Large intestine (tissue), 12 donors: ENCODE data around the gene ZNF385B. TPM values are rescaled to one million over a fixed set of nuclear protein-coding genes. Genes with fewer than 3 reads are reported as not detected.
"Not testable (repeated sequence)": the region's sequence is repeated elsewhere in the genome, so short reads cannot be mapped to it uniquely, and the experiment has no call there.

Experiments
- DNase-seq, 2 donors: peaks; one replicate each; pipeline versions ENCODE4 v3.0.0 to v3.0.0-alpha.2; 2013
- H3K27ac ChIP-seq: one replicate; pipeline ENCODE4 v1.5.1; 2013; ENCODE audit warnings: low read length
- H3K27me3 ChIP-seq: 2 replicates; pipeline ENCODE4 v1.6.1; 2013; ENCODE audit warnings: low read length; ENCODE audit not compliant: control insufficient read depth, insufficient read depth
- H3K36me3 ChIP-seq: 2 replicates; pipeline ENCODE4 v1.6.1; 2013; ENCODE audit warnings: low read length; ENCODE audit not compliant: control insufficient read depth, insufficient read depth
- H3K4me1 ChIP-seq: one replicate; pipeline ENCODE4 v1.6.1; 2013; ENCODE audit warnings: low read length; ENCODE audit not compliant: control insufficient read depth, insufficient read depth
- H3K4me3 ChIP-seq: one replicate; pipeline ENCODE4 v1.5.1; 2013; ENCODE audit warnings: low read length
- H3K9me3 ChIP-seq: one replicate; pipeline ENCODE4 v1.6.1; 2013; ENCODE audit warnings: mild to moderate bottlenecking, low read depth, low read length, moderate library complexity; ENCODE audit not compliant: control insufficient read depth
- WGBS: methylation state at CpG from one replicate; pipeline ENCODE4 v1.1.5; 2013; ENCODE audit warnings: low lambda C conversion rate; ENCODE audit not compliant: insufficient coverage; 5-methylcytosine and 5-hydroxymethylcytosine counted together
- long read RNA-seq, 11 donors: transcript quantifications; one replicate each; lab custom pipeline, GENCODE V29; 2026
- polyA plus RNA-seq: library from polyadenylated mRNA; unstranded; fragments of 120-200 nt; gene quantifications from one replicate; pipeline ENCODE4 v1.2.1, GENCODE V29; 2013

ZNF385B gene
- polyA plus RNA-seq, result 2.0 TPM
- long read RNA-seq, donor 1, result 0 reads
- long read RNA-seq, donor 2, result 0 reads
- long read RNA-seq, donor 3, result 0 reads
- long read RNA-seq, donor 4, result 0 reads
- long read RNA-seq, donor 5, result 0 reads
- long read RNA-seq, donor 6, result 0 reads
- long read RNA-seq, donor 7, result 0 reads
- long read RNA-seq, donor 8, result 0 reads
- long read RNA-seq, donor 9, result 0 reads
- long read RNA-seq, donor 10, result 0 reads
- long read RNA-seq, donor 11, result 0 reads

DNA sequence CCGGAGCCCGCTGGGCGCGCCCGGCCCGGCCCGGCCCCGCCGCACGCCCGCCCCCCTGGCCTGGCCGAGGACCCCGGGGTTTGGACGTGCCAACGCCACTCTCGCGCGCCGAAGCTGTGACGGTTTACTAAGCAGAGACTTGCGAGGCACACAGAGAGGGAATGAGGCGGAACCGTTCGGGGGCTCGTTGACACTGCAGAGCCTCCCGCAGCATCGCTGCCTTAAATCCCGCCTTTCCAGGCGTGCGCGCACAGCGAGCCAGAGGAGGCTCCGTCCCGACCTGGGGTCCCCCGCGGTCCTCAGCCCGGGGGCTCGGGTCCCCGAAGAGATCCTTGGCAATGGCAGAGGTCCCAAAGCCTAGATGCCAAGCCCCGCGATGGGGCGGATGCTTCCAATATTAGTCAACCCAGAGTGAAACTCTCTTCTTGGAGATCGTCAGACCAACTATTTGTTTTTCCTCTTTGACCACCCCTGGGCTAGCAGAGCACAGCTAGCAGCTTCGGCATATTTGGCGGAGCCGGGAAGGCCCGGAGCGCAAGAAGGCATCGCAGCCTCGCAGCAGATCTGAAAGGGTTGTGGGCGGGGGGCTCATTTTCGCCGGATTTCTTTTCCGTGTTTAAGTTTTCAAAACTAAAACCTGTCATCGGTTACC is at the start of gene ZNF385B:
Gene ZNF385B, minus strand, starts transcription at position 197 of the 652 bp plus-strand sequence.
- peaks cover 48% of the 10 kb centered on the region for H3K27me3 ChIP-seq
- no peaks in the 10 kb centered on the region for H3K9me3 ChIP-seq
- DNase-seq, result peak in 1 of 2 donors; percentile 30
- no peak within 1 kb of the TSS for H3K27ac ChIP-seq
- no peaks in the 10 kb centered on the region for H3K4me1 ChIP-seq
- WGBS, result 20% methylated on average over 7 of the region's 55 CpGs
- H3K4me3 ChIP-seq, result peak within 1 kb of the TSS; percentile 39
- no peaks in the 10 kb centered on the region for H3K36me3 ChIP-seq

DNA sequence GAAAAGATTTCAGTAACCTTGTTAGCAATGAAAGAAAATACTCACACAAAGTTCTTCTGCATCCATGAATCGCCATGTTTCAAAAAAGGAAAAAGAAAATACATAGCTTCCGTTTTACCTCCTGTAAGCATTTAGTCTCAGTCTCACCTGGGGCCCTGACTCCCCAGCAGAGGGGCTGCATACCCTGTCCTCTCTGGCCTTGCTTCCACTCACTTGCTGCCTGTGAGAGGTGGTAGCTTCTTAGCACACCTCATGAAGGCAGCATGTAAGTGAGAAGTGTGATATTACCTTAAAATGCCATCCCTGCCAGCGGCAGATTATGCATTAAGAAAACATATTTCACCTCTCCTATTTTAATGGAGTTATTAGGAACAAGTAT is 49.3 kb upstream of the ZNF385B start:
- WGBS, result no CpG with 5 or more reads among the region's 3 CpGs
- Histone ChIP-seq H3K27ac (no peak overlapping the region), H3K27me3 (peaks cover 2% of the 10 kb centered on the region), H3K4me1 (no peaks in the 10 kb centered on the region), H3K9me3 (no peaks in the 10 kb centered on the region), H3K36me3 (no peaks in the 10 kb centered on the region), H3K4me3 (no peak overlapping the region)
- no peak for DNase-seq

DNA sequence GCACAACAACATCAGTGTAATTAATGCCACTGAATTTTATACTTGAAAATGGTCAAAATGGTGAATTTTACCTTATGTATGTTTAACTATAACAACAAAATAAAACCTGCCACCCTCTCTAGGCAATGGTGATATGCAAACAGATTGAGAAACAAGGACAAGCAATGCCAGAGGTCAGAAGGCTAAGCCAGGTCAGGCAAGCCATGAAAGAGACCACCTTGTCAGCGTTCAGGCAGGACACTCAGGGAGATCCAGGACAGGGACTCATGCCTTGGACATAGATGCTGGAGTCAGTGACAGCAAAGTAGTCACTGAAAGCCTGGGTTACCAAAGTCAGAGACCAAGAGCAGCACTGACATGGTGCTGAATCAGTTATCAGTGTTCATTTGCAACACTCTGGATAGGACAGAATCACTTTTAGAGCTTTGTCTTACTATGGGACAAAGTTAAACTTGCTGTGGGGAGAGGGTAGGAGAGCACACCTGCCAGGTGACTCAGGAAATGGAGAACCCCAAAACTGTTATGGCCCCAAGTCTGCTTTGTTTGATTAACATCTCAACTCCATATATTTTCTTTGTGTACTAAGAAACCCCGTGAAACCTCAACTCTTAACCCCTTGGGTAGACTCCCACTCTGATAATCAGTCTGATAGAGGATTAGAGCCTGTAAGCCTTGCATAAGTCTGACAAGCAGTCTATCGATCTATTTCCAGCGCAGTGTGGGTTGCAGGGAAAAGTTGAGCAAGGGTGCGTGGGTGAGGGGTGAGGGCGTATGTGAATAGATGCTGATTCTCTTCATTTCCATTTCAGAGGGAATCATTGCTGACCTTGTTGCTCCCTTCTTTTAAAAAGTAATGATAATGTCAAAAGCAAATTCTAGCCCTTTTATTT is 48.7 kb upstream of the ZNF385B start:
- WGBS, result no CpG with 5 or more reads among the region's 6 CpGs

DNA sequence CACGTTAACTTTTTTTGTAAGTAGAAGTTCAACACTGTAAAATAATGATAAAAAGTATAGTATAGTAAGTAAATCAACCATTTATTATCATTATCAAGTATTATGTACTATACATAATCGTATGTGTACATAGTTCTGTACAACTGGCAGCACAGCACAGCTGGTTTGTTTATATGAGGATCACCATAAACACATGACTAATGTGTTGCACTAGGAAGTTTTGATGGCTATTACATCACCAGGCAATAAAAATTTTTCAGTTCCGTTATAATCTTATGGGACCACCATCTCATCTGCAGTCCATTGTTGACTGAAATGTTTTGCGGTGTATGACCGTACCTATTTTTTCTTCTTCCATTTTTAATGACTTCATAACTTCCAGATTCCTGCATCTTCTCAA is 39.2 kb upstream of the ZNF385B start:
- H3K27me3 ChIP-seq, result no peaks in the 10 kb centered on the region
- H3K4me1 ChIP-seq, result no peaks in the 10 kb centered on the region
- 76% methylated on average over 3 of the region's 5 CpGs for WGBS
- no peak overlapping the region for H3K4me3 ChIP-seq
- no peaks in the 10 kb centered on the region for H3K36me3 ChIP-seq
- no peak overlapping the region for H3K27ac ChIP-seq
- H3K9me3 ChIP-seq, result no peaks in the 10 kb centered on the region
- DNase-seq, result no peak

More for the DNA sequence above, 48.7 kb upstream of the ZNF385B start:
- H3K27ac ChIP-seq, result no peak overlapping the region
- DNase-seq, result no peak
- no peak overlapping the region for H3K4me3 ChIP-seq
- peaks cover 2% of the 10 kb centered on the region for H3K27me3 ChIP-seq
- H3K9me3 ChIP-seq, result no peaks in the 10 kb centered on the region
- H3K36me3 ChIP-seq, result no peaks in the 10 kb centered on the region
- no peaks in the 10 kb centered on the region for H3K4me1 ChIP-seq

DNA sequence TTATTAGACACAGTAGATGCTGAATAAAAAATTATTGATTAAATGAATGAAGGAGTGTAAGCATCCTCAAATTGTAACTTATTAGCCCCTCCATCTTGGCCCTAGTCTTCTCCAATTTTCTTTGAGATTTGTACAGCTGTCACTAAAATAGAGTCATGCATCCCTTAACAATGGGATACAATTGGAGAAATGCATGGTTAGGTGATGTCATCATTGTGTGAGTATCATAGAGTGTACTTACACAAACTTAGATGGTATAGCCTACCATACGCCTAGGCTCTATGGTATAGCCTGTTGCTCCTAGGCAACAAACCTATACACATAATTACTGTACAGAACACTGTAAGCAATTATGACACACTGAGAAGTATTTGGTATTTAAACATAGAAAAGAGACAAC is 38.3 kb upstream of the ZNF385B start:
- DNase-seq, result no peak
- WGBS, result no CpG with 5 or more reads among the region's 1 CpG
- H3K27me3 ChIP-seq, result no peaks in the 10 kb centered on the region

DNA sequence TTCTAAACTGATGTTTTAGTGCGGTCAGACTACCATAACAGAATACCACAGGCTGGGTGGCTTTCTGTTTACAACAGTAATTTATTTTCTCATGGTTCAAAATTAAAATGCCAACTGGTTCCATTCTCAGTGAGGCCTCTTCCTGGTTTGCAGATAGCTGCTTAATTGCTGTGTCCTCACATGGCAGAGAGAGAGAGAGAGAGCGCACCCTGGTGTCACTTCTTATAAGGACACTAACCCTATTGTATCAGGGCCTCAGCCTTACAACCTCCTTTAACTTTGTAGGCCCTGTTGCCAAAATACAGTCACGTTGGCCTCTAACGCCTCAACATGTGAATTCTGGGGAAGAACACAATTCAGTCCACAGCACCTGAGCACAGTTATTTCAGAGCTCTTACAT is 37.5 kb upstream of the ZNF385B start:
- WGBS, result 100% methylated on average over 1 of the region's 4 CpGs
- H3K9me3 ChIP-seq, result no peaks in the 10 kb centered on the region
- DNase-seq, result no peak

More for the DNA sequence above, 38.3 kb upstream of the ZNF385B start:
- Histone ChIP-seq H3K27ac (no peak overlapping the region), H3K36me3 (no peaks in the 10 kb centered on the region), H3K4me1 (no peaks in the 10 kb centered on the region), H3K4me3 (no peak overlapping the region), H3K9me3 (no peaks in the 10 kb centered on the region)

DNA sequence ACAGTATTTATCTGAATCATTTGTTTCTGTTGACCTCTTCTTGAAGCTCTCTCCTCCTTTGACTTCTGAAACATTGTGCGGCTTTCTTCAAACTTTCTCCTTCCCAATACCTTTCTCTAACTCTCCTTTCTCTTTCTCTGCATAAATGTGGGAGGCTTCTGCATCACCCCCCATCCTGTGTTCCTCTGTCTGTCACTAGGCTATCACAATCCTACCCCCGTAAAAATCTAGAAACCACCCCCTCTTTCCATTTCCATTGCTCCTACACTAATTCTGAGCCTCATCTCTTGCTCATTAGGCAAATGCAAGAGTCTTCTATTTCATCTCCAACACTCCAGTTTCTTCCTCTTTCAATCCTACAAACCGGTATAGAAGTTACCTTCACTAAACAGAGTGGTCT is 32.2 kb upstream of the ZNF385B start:
- Histone ChIP-seq H3K36me3 (no peaks in the 10 kb centered on the region), H3K4me3 (no peak overlapping the region), H3K4me1 (no peaks in the 10 kb centered on the region), H3K9me3 (no peaks in the 10 kb centered on the region), H3K27me3 (no peaks in the 10 kb centered on the region), H3K27ac (no peak overlapping the region)
- WGBS, result 100% methylated on average over 3 of the region's 3 CpGs
- DNase-seq, result no peak

More for the DNA sequence above, 37.5 kb upstream of the ZNF385B start:
- H3K27ac ChIP-seq, result no peak overlapping the region
- H3K36me3 ChIP-seq, result no peaks in the 10 kb centered on the region
- H3K4me3 ChIP-seq, result no peak overlapping the region
- H3K4me1 ChIP-seq, result no peaks in the 10 kb centered on the region
- H3K27me3 ChIP-seq, result no peaks in the 10 kb centered on the region

DNA sequence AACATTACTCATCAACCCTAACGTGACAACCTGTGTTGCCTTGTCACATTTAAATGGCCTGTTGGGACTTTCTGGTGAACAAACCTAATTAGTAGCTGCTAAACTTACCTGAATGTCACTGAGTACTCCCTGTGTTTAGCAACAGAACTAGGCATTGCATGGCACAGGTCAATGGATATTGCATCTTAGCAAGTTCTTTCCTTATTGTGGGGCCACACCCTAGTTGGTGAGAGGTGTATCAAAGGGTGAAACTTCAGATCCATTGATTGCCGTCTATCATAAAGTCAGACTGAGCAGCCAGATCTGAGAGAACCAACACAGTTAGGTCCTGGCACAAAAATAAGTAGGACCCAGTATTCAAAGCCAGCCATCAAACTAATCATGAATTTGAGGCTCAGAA is 29.8 kb upstream of the ZNF385B start:
- no peaks in the 10 kb centered on the region for H3K27me3 ChIP-seq
- no peaks in the 10 kb centered on the region for H3K4me1 ChIP-seq
- no peak overlapping the region for H3K4me3 ChIP-seq
- DNase-seq, result no peak
- no CpG with 5 or more reads among the region's 2 CpGs for WGBS
- H3K9me3 ChIP-seq, result no peaks in the 10 kb centered on the region
- no peaks in the 10 kb centered on the region for H3K36me3 ChIP-seq
- no peak overlapping the region for H3K27ac ChIP-seq

DNA sequence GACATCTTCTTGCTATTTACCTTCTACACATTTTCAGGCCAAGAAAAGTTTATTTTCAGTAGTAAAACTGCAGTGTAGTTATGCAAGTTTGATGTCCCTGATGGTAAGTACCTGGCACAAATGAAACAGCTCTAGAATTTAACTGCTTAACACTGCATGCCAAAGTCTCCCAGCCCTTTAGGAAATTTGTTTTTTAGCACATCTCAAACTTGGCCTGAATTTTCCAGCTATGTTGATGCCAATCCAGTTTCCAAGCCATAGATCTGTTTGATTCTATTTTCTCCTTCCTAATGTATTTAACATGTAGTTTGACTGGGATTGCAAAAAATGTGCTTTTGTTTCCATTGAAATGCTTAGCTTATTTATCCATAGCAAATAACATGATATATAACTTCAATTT is 29.3 kb upstream of the ZNF385B start:
- Histone ChIP-seq H3K27ac (no peak overlapping the region), H3K9me3 (no peaks in the 10 kb centered on the region), H3K4me3 (no peak overlapping the region), H3K36me3 (no peaks in the 10 kb centered on the region), H3K4me1 (no peaks in the 10 kb centered on the region), H3K27me3 (no peaks in the 10 kb centered on the region)
- no peak for DNase-seq

DNA sequence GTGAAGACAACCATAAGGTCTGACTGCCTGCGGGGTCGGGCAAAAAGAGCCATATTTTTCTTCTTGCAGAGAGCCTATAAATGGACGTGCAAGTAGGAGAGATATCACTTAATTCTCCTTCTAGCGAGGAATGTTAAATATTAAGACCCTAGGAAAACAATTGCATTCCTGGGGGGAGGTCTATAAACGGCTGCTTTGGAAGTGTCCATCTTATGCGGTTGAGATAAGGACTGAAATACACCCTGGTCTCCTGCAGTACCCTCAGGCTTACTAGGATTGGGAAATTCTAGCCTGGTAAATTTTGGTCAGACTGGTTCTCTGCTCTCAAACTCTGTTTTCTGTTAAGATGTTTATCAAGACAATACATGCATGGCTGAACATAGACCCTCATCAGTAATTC is 27.2 kb upstream of the ZNF385B start:
- not testable (repeated sequence) for H3K4me1 ChIP-seq, H3K27me3 ChIP-seq, DNase-seq, H3K36me3 ChIP-seq, H3K9me3 ChIP-seq, H3K4me3 ChIP-seq, H3K27ac ChIP-seq
- WGBS, result 90% methylated on average over 2 of the region's 6 CpGs
